Smooth muscle cell of the umbilical artery (primary cell): Measurements from ENCODE around the gene PIGX. TPM values are rescaled to one million over a fixed set of nuclear protein-coding genes. Genes with fewer than 3 reads are reported as not detected.

ENCODE experiments used
- total RNA-seq: library from RNA; depleted of rRNA; stranded (reverse); fragments of >200 nt; gene quantifications from 2 replicates; pipeline ENCODE4 v1.2.3, GENCODE V29; 2014

Gene PIGX
- total RNA-seq, result 23.0 and 29.4 TPM in 2 replicates

DNA sequence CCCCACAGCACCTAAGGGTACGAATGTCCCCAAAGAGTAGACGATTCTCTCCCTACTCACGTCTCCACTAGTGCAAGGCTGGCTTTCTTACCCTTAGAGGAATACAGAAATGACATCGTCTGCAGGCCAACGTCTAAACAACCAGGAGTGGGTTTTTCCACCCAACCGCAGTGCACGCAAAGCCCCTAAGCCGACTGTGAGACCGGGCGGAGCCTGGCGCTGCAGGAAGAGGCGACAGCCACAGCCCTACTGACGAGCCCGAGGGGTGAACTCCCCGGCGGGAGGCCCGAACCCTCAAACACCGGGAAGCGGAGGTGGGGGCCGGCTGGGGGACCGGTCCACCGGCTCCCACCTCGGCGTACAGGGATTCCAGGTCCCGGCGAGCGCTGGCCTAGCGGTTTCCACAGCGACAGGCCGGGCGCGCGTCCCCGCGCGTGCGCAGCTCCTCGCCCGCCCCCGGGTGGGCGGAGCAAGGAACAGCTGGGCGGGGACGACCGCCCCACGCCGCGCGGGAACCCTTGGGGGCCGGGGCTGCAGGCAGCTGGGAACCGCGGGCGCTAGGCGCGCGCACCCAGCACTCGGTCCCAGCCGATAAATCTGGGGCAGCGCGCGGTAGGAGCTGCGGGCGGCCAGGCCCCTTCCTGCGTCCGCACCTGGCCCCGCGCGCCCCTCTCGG lies at the start of gene PIGX, which contains the start of gene CEP19:
TSS of gene PIGX (plus strand) at position 540 of the 676 bp plus-strand sequence.
TSS of gene CEP19 (minus strand) at position 413 of the 676 bp plus-strand sequence. CDS start 3,593 bp downstream, outside the sequence.

DNA sequence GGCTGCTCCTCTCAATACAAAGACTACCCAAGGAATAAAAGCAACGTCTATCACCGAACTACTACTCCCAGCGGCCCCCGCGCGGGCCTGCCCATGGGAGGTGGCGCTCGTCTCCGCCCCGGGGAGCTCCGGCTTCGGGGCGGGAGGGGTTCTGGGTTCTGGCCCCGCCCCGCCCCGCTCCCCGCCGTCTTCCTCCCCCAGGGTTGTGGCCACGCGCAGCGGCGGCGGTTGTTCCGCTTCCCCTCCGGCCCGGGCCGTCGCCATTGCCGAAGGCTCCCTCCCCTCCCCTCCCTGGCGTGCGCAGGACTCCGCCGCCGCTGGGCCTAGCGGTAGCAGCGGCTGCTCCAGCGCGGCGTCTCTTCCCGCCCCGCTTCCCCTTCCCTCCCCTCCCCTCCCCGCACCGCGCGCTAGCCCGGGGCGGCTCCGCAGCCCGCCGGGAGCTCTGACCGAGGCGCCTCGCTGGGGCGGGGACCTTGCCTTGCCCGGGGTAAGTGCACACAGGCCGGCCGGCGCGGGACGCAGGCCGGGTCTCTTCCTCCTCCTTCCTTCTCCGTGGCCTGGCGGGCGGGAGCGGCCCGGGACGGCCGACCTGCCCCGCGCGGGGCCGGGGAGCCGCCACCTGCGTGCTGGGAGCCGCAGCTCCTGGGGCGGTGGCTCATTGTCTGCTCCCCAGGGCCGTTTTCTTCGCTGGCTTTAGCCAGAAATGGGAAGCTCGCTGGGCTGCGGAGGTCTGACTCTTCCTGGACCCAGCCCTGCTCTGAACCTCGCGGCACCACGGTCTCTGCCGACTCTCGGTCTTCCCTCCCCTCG lies 27.7 kb downstream of the PIGX start, which contains the start of gene PAK2:
TSS of gene PAK2 (plus strand) at position 187 of the 810 bp plus-strand sequence. CDS start 42,790 bp downstream, outside the sequence.

Other genes with a start within 250 kb of the PIGX start
- gene RNF168, start 208.6 kb upstream of the PIGX start, total RNA-seq, result 14.3 and 18.8 TPM in 2 replicates
- not detected in 2 replicates for gene SMCO1, start 197.0 kb upstream of the PIGX start, total RNA-seq
- 5.3 and 5.8 TPM in 2 replicates for gene WDR53, start 143.8 kb upstream of the PIGX start, total RNA-seq
- 11.9 and 15.5 TPM in 2 replicates for gene FBXO45, start 143.7 kb upstream of the PIGX start, total RNA-seq
- 0.30 and 1.2 TPM in 2 replicates for gene NRROS, start 72.7 kb upstream of the PIGX start, total RNA-seq
- gene CEP19, start 127 bp upstream of the PIGX start, total RNA-seq, result 2.5 and 5.0 TPM in 2 replicates
- gene PAK2, start 27.5 kb downstream of the PIGX start, total RNA-seq, result 48.4 and 113 TPM in 2 replicates
- 62.1 and 62.7 TPM in 2 replicates for gene SENP5, start 155.5 kb downstream of the PIGX start, total RNA-seq
- gene NCBP2, start 230.2 kb downstream of the PIGX start, total RNA-seq, result 82.3 and 101 TPM in 2 replicates